Endometrial microvascular endothelial cells (primary cell): ENCODE measurements around the gene C1orf185. TPM values are rescaled to one million over a fixed set of nuclear protein-coding genes. Genes with fewer than 3 reads are reported as not detected.

Experiments
- in situ Hi-C: cut with HindIII; loops from 2 replicates; pipeline ENCODE4 v1.10.0; 2017; ENCODE audit warnings: low sequenced_read_pairs, low pct_unique_long_range_greater_than_20kb; ENCODE audit errors: inconsistent ontology term
- total RNA-seq: library from RNA; depleted of rRNA; stranded (reverse); fragments of >200 nt; gene quantifications from one replicate; pipeline ENCODE4 v1.2.3, GENCODE V29; 2015; ENCODE audit errors: inconsistent ontology term

The C1orf185 gene
- not detected for total RNA-seq

DNA sequence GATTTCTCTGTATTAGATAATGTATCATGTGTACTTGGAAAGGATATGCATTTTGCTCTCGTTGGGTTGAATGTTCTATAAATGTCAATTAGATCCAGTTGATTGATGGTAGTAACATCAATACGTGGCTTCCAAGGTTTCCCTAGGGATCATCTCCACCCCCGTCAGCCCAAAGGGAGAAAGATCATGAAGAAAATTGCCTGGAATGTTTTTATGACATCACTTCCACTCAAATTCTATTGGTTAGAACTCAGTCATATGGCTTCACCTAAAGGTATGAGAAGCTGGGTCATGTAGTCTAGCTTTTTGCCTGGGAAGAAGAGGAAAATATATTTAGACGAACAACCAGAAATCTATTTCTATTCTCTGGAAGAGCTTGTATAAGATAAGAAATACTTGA lies at the start of gene C1orf185:
C1orf185 (plus strand) TSS at position 253 of the 400 bp plus-strand sequence; CDS start at position 259, 6 bp downstream.
- in situ Hi-C loops: no loop called here

DNA sequence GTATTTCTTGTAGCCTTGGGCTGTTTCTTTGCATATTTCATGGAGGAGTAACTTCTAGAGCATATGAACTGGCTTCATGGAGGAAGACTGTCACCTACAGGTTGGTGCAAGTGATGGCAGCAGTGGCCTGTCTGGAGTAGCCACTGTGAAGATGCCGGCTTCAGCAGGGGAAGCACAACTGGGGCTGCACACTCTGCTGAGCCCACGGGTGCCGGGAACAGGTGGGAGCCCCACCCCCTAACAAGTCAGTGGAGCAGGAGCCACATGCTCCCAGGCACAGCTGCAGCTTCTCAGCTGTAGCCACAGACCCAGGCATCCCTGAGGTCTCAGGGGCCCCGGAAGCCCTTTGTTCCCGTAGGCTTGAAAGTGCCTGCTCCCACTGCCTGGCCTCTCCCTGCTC lies 43.2 kb upstream of the C1orf185 start:
- in situ Hi-C loops: no loop called here

DNA sequence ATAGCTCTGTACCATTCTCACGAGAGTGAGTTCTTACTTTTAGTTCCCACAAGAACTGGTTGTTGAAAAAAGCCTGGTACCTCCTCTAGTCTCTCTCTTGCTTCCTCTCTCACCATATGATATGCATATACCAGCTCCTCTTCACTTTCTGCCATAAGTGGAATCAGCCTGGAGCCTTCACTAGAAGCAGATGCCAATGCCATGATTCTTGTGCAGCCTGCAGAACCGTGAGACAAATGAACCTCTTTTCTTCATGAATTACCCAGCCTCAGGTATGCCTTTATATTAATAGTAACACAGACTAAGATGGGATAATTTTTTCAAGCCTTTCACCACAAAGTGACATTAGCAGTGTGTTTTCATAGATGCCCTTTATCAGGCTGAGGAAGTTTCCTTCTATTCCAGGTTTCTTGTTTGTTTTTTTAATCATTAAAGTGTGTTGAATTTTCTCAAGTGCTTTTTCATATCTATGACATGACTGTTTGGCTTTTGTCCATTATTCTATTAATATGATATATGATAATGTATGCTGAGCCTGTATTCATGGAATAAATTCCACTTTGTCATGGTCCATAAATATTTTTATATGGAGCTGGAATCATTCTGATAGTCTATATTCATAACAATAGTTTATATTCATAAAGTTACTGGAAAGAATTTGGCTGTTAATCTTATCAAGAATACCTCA lies 40.7 kb upstream of the C1orf185 start:
- in situ Hi-C loops: no loop called here

DNA sequence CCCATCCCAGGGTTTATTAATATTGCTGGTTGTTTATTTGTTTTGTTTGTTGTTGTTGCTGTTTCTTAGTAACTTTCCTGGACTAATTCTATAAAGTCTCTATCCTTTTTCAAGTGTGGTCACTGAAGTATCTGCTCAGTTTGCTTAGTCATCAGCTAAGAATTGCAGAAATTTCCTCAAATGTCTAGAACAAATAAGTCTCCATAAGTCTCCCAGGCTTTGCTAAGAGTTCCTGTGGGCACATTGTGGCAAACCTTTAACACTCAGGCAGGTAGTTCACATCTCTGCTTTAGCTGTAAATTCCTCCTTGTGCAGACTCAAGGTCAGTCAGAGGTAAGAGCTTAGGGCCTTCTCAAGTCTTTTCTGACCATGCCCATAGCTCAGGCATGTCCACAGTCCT lies 38.9 kb upstream of the C1orf185 start:
- in situ Hi-C loops: no loop called here

DNA sequence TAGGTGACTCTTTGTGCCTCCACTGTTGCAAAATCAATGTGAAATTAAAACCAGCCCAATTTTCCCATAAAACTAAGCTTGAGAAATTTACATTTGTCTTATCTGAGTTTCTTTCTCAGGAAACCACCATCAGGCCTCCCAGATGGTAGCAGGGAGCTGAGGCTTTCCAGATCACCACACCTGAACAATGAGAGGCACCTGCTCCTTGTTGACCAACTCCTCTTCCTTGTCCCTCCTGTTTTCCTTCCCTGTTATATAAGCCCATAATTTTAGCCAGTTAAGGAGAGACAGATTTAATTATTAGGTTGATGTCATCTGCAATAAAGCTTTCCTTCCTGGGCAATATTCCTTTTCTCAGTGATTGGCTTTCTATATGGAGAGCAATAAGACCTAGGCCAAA lies 32.0 kb upstream of the C1orf185 start:
- in situ Hi-C loops: no loop called here

DNA sequence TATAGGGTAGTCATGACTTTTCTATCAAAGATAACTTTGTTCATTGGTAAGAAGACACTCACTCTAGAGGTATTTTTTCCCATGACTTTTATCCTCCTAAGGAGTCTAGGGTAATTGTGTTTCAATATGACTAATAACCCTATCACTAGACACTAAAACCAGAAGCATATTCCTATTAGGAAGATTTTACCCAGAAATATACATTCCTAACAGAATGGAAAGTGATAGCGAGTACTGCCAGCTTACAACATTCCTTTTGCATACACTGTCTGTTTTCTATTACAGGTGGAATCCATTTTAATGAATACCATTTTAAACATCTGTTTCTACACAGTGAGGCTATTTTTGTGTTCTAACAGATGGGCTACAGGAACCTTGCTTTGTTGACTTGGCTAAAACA lies 31.4 kb upstream of the C1orf185 start:
- in situ Hi-C loops: no loop called here

DNA sequence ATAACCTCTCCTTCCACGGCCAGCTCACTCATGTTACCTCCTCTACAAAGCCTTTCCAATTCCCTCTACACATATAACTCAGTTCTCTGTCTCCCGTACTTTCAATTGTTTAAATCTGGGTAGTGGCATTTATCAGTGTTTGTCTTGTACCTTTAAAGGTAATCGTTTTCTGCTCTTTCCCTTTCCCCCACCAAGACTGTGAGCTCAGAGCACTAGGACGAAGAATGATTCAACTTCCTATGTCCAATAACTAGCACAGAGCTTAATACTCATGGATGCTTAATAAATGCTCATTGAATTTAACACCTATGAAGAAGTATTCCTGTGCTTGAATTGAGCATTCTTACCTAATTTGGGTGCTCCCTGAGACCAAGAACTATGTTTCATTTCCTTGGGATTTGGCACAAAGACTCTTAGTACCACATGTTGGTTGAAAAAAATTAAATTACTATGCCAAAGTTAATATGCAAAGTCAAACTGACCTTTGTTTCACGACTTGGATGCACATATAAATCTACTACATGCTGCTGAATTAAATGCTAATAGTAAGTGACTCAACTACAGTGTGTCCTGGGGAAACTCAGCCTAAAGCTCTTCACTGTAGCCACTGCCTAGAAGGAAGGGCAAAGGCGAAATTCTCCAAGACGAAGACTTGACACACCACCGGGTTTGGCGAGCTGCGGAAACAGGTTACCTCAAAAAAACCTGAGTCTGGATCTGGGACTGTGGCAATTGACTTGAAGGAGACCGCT lies 30.6 kb upstream of the C1orf185 start:
- in situ Hi-C loops: no loop called here

DNA sequence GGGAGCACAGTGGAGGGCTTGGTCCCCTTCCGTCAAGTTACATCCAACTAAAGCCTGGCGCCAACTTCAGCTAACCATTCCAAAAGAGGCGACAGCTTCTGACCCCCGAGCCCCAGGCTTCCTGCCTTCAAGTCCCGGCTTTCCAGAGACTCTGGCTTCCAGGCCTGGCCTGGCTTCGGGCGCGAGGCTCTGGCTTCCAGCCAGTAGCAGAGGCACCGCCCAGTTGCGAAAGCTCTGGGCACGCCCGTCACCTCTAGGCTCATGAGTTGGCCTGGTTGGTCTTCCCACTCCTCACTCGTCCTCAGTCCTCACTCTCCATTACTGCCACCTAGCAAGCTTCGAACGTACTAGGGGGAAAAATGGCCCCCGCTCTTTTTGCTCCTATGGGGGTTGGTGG lies 30.0 kb upstream of the C1orf185 start:
- in situ Hi-C loops: no loop called here

DNA sequence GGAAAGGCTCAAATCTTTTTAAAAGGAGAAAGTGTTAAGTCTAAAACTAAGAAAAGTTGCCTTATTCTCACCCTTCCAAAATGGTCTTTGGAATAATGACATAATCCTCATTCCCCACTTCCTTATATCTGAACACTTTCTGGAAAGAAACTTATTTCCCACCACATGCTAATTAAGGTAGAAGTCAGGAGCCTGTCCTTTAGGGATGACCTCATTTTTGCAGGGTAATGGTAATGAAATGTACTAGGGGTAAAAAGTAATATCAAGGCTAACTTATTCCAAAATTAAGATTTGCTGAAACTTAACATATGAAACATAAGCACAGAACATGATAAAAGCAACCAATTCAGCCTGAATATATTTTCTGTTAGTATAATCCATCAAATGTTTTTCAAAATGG lies 29.4 kb upstream of the C1orf185 start:
- in situ Hi-C loops: no loop called here

DNA sequence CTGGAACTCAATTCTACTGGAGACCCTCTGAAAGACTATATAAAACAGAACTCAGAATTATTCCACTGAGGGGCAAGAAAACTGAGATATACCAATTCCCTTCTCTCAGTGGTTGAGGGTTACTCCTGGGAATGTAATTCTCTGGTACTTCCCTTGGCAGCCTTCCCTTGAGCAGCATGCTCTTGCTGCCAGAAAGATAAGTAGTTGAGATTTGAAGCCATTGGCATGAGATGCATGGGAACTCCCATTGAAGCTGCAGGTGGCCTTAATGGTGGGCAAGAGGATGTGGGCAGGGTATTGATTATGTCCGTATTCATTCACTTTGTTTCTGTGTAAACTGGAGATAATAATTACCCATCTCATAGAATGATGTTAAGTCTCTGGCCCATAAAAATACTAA lies 28.6 kb upstream of the C1orf185 start:
- in situ Hi-C loops: no loop called here

DNA sequence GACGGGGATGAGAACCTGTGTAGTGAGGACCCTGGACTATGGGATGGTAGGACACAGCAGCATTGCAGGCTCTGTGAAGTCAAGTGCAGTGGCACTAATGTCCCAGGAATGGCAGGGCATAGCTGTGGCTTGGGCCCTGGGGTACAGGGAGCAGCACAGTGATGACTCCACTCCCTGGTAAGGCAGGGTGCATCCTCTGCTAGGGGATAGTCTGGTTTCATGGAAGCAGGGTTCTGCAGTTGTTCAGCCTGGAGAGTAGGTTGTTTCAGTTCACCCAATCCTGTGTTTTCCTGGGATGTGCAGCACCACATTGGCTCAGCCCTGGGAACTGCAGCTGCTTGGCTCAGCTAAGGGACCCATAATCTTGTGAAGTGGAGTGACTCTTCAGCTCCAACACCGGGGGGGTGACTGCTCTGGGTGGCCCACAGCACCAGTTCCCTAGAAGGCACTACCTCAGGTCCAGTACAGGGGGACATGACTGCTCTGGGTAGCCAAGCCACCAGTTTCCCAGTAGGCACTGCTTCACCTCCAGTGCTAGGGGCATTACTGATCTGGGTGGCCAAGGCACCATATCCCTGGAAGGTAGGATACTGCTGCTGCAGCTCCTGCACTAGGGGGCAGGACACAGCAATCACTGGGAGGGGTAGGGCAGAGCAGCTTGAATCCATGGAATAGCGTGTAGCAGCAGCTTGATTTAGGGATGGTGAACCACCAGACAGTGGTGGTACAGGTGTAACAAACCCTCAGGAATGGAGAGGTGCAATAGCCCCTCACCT lies 15.3 kb upstream of the C1orf185 start:
- in situ Hi-C loops: no loop called here

DNA sequence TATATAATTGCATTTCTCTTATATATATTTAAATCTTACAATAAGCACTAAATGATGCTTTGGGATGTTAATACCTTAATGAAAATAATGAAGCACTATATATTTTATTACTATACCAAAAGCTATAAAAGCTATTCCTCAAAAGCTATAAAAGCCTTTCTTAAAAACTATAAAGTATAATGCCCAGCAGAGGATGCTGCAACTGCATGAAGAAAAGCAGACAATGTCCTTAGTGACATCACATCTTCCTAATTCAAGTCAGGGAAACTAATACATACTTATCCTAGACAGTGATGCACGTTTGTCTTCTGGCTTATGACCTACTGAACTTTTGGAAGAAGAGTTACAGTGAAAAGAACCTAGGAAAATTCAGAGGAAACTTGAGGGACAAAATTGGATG lies 13.6 kb upstream of the C1orf185 start:
- in situ Hi-C loops: no loop called here

DNA sequence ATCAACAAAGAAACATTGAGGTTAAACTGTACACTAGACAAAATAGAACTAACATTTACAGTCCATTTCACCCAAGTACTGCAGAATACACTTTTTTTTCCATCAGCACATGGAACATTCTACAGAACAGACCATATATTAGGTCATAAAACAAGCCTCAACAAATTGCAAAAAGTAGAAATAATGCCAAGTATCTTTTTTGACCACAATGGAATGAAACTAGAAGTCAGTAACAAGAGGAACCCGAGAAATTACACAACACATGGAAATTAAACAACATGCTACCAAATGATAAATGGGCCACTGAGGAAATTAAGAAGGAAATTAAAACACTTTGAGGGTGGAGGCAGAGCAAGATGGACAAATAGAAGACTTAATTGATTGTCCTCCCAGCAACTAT lies 8.4 kb upstream of the C1orf185 start:
- in situ Hi-C loops: no loop called here

DNA sequence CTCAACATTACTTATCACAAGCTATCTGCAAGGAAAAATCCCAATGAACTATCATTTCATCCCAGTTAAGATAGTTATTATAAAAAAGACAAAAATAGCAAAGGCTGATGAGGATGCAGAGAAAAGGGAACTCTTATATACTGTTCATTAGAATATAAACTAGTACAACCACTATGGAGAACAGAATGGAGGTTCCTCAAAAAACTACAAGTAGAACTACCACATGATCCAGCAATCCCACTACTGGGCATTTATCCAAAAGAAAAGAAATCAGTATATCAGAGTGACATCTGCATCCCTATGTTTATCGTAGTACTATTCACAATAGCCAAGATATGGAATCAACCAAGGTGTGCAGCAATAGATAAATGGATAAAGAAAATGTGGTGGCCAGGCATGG lies 4.9 kb upstream of the C1orf185 start:
- in situ Hi-C loops: no loop called here

DNA sequence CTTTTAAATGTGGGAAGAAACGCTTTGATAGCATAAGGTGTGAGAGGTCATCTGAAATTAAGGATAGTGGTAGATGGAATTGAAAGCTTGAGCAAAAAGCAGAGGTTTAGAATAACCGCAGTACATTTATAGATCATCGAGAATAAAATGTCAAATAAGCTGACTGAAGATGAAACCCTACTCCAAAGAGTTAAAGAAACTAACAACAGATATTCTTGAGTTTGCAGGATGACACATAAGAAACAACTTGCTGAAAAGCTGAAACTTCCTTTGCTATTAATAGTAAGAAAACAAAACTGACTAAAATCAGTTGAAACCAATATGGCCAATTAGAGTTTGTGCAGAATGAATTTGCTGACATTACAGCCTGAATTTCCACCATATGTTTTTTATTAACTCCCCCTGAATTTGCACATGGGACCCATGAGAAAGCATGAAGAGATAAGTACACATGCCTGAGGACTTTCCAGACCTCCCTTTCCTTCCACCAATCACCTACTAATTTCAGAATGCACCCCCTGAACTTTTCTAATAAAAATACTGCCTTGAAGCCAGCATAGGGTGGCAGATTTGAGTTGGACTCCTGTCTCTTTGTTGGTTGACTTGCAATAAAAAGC lies 1.7 kb upstream of the C1orf185 start:
- in situ Hi-C loops: no loop called here

DNA sequence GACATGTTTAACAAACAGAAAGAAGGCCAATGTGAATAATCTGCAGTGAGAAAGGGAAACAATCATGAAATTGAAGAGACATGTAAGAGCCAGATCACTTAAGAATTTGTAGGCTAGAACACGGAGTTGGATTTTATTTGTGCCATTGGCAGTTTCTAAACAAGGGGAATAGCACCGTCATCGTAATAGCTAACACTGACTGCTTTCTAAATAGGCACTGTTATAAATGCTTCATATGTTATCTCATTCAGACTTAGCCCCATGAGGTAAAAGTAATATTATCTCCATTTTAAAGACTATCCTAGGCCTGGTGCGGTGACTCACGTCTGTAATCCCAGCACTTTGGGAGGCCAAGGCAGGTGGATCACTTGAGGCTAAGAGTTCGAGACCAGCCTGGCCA lies 12.1 kb downstream of the C1orf185 start:
- in situ Hi-C loops: no loop called here

DNA sequence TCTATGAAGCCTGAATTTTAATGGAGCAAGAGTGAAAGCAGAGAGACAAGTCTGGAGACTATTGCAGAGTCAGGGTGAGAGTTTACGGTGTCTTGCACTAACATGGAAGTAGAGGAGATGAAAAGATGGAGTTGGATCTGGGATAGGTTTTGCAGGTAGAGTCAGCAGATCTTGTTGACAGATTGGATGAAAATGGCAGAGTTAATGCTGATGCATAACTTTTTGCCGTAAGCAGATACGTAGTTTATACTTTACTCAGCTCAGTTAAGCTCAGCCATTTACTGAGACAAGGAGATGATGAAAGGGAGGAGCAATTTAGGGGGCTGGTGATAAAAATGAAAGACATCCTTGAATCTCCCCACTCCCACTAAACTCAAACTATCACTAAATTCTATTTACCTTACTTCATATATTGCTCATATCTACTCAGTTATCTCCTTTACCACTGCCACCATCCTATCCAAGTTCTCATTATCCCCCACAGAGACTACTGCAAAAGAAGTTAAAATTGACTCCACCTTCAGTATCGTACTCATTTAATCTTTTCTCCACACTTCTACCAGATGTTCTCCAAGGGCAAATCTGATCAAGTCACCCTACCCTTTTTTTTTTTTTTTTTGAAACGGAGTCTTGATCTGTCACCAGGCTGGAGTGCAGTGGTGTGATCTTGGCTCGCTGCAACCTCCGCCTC lies 13.8 kb downstream of the C1orf185 start:
- in situ Hi-C loops: no loop called here

DNA sequence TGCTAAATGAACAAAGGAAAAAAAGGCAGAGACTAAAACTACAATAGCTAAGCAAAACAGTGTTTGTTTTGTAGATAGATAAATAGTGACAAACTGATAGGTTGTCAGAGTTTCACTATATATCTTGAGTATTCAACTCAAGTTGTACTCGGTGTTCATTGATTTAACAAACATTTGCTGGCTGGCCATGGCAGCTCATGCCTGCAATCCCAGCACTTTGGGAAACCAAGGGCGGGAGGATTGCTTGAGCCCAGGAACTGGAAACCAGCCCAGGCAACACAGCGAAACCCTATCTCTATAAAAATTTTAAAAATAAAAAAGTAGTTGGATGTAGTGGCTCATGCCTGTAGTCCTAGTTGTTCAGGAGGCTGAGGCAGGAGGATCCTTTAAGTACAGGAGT lies 17.3 kb downstream of the C1orf185 start:
- in situ Hi-C loops: no loop called here

DNA sequence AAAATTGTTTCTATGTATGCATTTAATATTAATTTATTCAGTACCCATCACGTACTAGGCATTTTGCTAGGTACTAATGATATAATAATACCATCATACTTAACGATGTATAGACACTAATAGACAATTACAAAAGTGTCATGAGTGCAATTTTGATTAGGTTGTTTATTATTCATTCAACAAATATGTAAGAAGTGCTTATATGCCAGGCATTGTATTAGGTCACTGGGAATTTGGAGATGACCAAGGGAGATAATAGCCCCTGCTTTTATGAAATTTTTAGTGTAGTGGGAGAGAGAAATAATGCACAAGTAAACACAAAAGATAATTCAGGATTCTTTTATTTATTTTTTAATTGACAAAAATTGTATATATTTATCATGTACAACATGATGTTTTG lies 18.6 kb downstream of the C1orf185 start:
- in situ Hi-C loops: no loop called here
